Transverse colon (tissue), 4 donors: ENCODE results near the gene ACSL6.

ENCODE experiments used
- POLR2AphosphoS5 ChIP-seq, 3 donors: sonication (generic); formaldehyde crosslinking; IDR thresholded peaks; one replicate each; pipeline ENCODE4 v1.6.1; 2016; ENCODE audit warnings: antibody characterized with exemption in 3 of 3
- TF ChIP-seq, protein P1 (sequence below), 5 experiments: fragments of 200-600 bp in 3 of 5; fragments of 450-650 bp in 2 of 5; sonication (generic) in 3 of 5; IDR thresholded peaks; 1 replicate in 2 of 5; 2 replicates in 3 of 5; pipeline ENCODE4 v1.5.1; 2016 to 2017; ENCODE audit warnings: antibody characterized with exemption in 5 of 5, inconsistent platforms in 3 of 5, mild to moderate bottlenecking in 2 of 5, moderate library complexity in 1 of 5

DNA sequence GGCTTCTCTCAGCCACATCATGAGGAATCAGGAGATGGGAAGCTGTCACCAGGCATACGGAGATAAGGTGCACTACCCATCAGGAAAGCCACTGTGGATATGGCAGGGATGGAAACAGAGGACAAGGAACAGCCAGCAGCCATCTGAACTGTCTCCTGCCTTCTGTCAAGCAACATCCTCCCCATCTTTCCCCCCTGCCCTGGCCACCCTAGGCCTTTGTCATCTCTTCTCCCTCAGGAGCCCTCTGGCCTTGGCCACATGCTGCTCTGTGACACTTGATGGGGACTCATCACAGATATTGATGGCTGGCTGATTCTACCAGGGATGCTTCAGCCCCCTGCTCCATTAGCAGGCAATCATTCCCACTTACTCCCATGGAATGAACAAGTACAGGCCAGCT is 44.9 kb downstream of the ACSL6 start:
- no peak for TF ChIP-seq POLR2AphosphoS5 (IDR thresholded peaks at IDR 0.05)
- TF ChIP-seq, protein P1, sequence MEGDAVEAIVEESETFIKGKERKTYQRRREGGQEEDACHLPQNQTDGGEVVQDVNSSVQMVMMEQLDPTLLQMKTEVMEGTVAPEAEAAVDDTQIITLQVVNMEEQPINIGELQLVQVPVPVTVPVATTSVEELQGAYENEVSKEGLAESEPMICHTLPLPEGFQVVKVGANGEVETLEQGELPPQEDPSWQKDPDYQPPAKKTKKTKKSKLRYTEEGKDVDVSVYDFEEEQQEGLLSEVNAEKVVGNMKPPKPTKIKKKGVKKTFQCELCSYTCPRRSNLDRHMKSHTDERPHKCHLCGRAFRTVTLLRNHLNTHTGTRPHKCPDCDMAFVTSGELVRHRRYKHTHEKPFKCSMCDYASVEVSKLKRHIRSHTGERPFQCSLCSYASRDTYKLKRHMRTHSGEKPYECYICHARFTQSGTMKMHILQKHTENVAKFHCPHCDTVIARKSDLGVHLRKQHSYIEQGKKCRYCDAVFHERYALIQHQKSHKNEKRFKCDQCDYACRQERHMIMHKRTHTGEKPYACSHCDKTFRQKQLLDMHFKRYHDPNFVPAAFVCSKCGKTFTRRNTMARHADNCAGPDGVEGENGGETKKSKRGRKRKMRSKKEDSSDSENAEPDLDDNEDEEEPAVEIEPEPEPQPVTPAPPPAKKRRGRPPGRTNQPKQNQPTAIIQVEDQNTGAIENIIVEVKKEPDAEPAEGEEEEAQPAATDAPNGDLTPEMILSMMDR (IDR thresholded peaks at IDR 0.05): no peak
